HCT116 (cell line): ENCODE data around the gene SLC25A10. TPM values are rescaled to one million over a fixed set of nuclear protein-coding genes. Genes with fewer than 3 reads are reported as not detected.

Experiments used
- ATAC-seq: fragments of 200-7000 bp; cut with Tn5 transposase; 2 replicates; pipeline ENCODE4 v1.9.1; 2020; ENCODE audit warnings: mild to moderate bottlenecking, moderate library complexity
- BruUV-seq: library from RNA; stranded (reverse); fragments of 400-500 nt; replicated peaks from 2 replicates; lab custom pipeline; 2021; lab: Mats Ljungman, UMichigan
- CTCF ChIA-PET: fragments of 300-600 bp; sonication (Branson Sonifier 250); formaldehyde crosslinking; loops from one replicate; lab custom pipeline; 2021; ENCODE audit warnings: antibody characterized with exemption; lab: Charles Lee
- POLR2A ChIA-PET: fragments of 300-600, 350-600 bp; sonication (Branson Sonifier 250); formaldehyde crosslinking; loops from one replicate; lab custom pipeline; 2021; ENCODE audit warnings: antibody characterized with exemption; lab: Charles Lee
- RAD21 ChIA-PET, 2 experiments: fragments of 300-600 bp; sonication (Branson Sonifier 250); formaldehyde crosslinking; loops; one replicate each; lab custom pipeline; 2023; ENCODE audit warnings: low total read pairs in 2 of 2; ENCODE audit not compliant: uncharacterized antibody in 2 of 2, unreplicated experiment in 2 of 2, low non-redundant PET in 1 of 2; lab: Charles Lee
- DNase-seq: peaks from one replicate; pipeline ENCODE4 v3.0.0-alpha.2; 2010; ENCODE audit warnings: low read depth, low spot score
- H2AFZ ChIP-seq: fragments of 200-600 bp; shearing (Covaris generic), sonication (generic); 2 replicates; pipeline ENCODE4 v1.6.1; 2017; ENCODE audit warnings: low read depth, mixed run types, mixed read lengths, antibody characterized with exemption, low read length; ENCODE audit not compliant: poor library complexity, severe bottlenecking
- H3K27ac ChIP-seq: 2 replicates; pipeline ENCODE4 v1.5.1; 2012; ENCODE audit warnings: low read depth, low read length
- H3K27me3 ChIP-seq: fragments of 200-600 bp; sonication (generic); 2 replicates; pipeline ENCODE4 v1.6.1; 2016; ENCODE audit warnings: mixed run types, low read length, mixed read lengths; ENCODE audit not compliant: insufficient read depth
- H3K36me3 ChIP-seq, 2 experiments: fragments of 200-500 bp in 1 of 2; fragments of 200-600 bp in 1 of 2; sonication (Bioruptor generic) in 1 of 2; sonication (generic) in 1 of 2; 2 replicates each; pipeline versions ENCODE4 v1.5.1 to v1.6.1; 2014 to 2016; ENCODE audit warnings: low read length in 2 of 2, inconsistent platforms in 1 of 2, mixed read lengths in 1 of 2, mixed run types in 1 of 2; ENCODE audit not compliant: insufficient read depth in 2 of 2, control insufficient read depth in 1 of 2
- H3K4me1 ChIP-seq, 2 experiments: fragments of 200-600 bp in 1 of 2; sonication (generic) in 1 of 2; 2 replicates each; pipeline versions ENCODE4 v1.5.1 to v1.6.1; 2012 to 2017; ENCODE audit warnings: low read length in 2 of 2, inconsistent platforms in 1 of 2, mild to moderate bottlenecking in 1 of 2, mixed read lengths in 1 of 2, mixed run types in 1 of 2, moderate library complexity in 1 of 2; ENCODE audit not compliant: insufficient read depth in 2 of 2, control insufficient read depth in 1 of 2
- H3K4me2 ChIP-seq: fragments of 200-600 bp; sonication (generic); 2 replicates; pipeline ENCODE4 v1.6.1; 2017; ENCODE audit warnings: mixed run types, low read length, mixed read lengths
- H3K4me3 ChIP-seq, 2 experiments: fragments of 200-600 bp in 1 of 2; sonication (generic) in 1 of 2; replicated peaks in 1 of 2; 2 replicates each; pipeline ENCODE4 v1.5.1; 2011 to 2016; ENCODE audit warnings: low read length in 2 of 2, control low read depth in 1 of 2, low read depth in 1 of 2, mild to moderate bottlenecking in 1 of 2, mixed read lengths in 1 of 2, mixed run types in 1 of 2
- H3K79me2 ChIP-seq: fragments of 200-600 bp; sonication (generic); 2 replicates; pipeline ENCODE4 v1.6.1; 2017; ENCODE audit warnings: mild to moderate bottlenecking, mixed run types, low read length, moderate library complexity, mixed read lengths; ENCODE audit not compliant: insufficient read depth
- H3K9ac ChIP-seq: fragments of 200-600 bp; sonication (generic); 2 replicates; pipeline ENCODE4 v1.6.1; 2016; ENCODE audit warnings: low read length, mixed read lengths
- H3K9me2 ChIP-seq: fragments of 200-600 bp; sonication (generic), shearing (Covaris generic); 2 replicates; pipeline ENCODE4 v1.6.1; 2017; ENCODE audit warnings: mixed run types, mild to moderate bottlenecking, moderate library complexity; ENCODE audit not compliant: insufficient read depth
- H3K9me3 ChIP-seq, 2 experiments: fragments of 200-500 bp in 1 of 2; fragments of 200-600 bp in 1 of 2; sonication (Bioruptor generic) in 1 of 2; sonication (generic) in 1 of 2; 2 replicates each; pipeline ENCODE4 v1.6.1; 2014 to 2017; ENCODE audit warnings: low read length in 2 of 2, mixed read lengths in 2 of 2, inconsistent platforms in 1 of 2, low read depth in 1 of 2, mild to moderate bottlenecking in 1 of 2, mixed run types in 1 of 2, moderate library complexity in 1 of 2; ENCODE audit not compliant: control insufficient read depth in 1 of 2, insufficient read depth in 1 of 2
- H4K20me1 ChIP-seq: fragments of 200-600 bp; sonication (generic), shearing (Covaris generic); 2 replicates; pipeline ENCODE4 v1.6.1; 2017; ENCODE audit warnings: mixed run types, mild to moderate bottlenecking, moderate library complexity; ENCODE audit not compliant: insufficient read depth
- CBX3 ChIP-seq: IDR thresholded peaks from 2 replicates; pipeline ENCODE4 v1.6.1; 2012; ENCODE audit warnings: low read depth
- CEBPB ChIP-seq: IDR thresholded peaks from 2 replicates; pipeline ENCODE4 v1.6.1; 2012; ENCODE audit warnings: low read depth
- EGR1 ChIP-seq: IDR thresholded peaks from 2 replicates; pipeline ENCODE4 v1.6.1; 2012; ENCODE audit warnings: low read depth
- EZH2 ChIP-seq: fragments of 200-600 bp; sonication (generic); IDR thresholded peaks from 2 replicates; pipeline ENCODE4 v1.6.1; 2017; ENCODE audit warnings: antibody characterized with exemption, mixed run types
- FOSL1 ChIP-seq: IDR thresholded peaks from 2 replicates; pipeline ENCODE4 v1.6.1; 2012; ENCODE audit warnings: low read depth
- POLR2A ChIP-seq: IDR thresholded peaks from 2 replicates; pipeline ENCODE4 v1.7.0; 2011; ENCODE audit warnings: borderline replicate concordance; ENCODE audit not compliant: insufficient read depth, insufficient read length; ENCODE audit errors: extremely low read depth
- RAD21 ChIP-seq: IDR thresholded peaks from 2 replicates; pipeline ENCODE4 v1.6.1; 2012; ENCODE audit warnings: low read depth, mild to moderate bottlenecking
- SIN3A ChIP-seq: IDR thresholded peaks from 2 replicates; pipeline ENCODE4 v1.6.1; 2012; ENCODE audit warnings: low read depth
- SP1 ChIP-seq: IDR thresholded peaks from 2 replicates; pipeline ENCODE4 v1.6.1; 2012; ENCODE audit warnings: low read depth
- SRF ChIP-seq: IDR thresholded peaks from 2 replicates; pipeline ENCODE4 v1.6.1; 2012; ENCODE audit warnings: low read depth
- TCF7L2 ChIP-seq: IDR thresholded peaks from 2 replicates; pipeline ENCODE4 v1.7.0; 2011; ENCODE audit warnings: borderline replicate concordance, inconsistent platforms; ENCODE audit not compliant: insufficient read depth, insufficient read length; ENCODE audit errors: extremely low read depth
- YY1 ChIP-seq: IDR thresholded peaks from 2 replicates; pipeline ENCODE4 v1.6.1; 2011; ENCODE audit warnings: low read length, low read depth, moderate library complexity, mild to moderate bottlenecking; ENCODE audit not compliant: insufficient replicate concordance; ENCODE audit errors: extremely low read depth
- ZFX ChIP-seq: fragments of 450-650 bp; IDR thresholded peaks from 2 replicates; pipeline ENCODE4 v1.6.1; 2017
- ZNF274 ChIP-seq: fragments of 200-500 bp; sonication (Bioruptor generic); IDR thresholded peaks from 2 replicates; pipeline ENCODE4 v1.6.1; 2014; ENCODE audit warnings: mild to moderate bottlenecking, low read depth, low read length, inconsistent platforms
- intact Hi-C: fragments of 100-400 bp; cut with micrococcal nuclease; formaldehyde crosslinking; loops from 2 replicates; pipeline ENCODE4 v1.10.0; 2022
- total RNA-seq: library from RNA; stranded (reverse); gene quantifications from one replicate; pipeline ENCODE4 v1.2.1, GENCODE V29; 2021; ENCODE audit not compliant: unreplicated experiment
- TF ChIP-seq, protein P1 (sequence below): IDR thresholded peaks from 2 replicates; pipeline ENCODE4 v1.6.1; 2012
- TF ChIP-seq, protein P2 (sequence below): IDR thresholded peaks from 2 replicates; pipeline ENCODE4 v1.6.1; 2011; ENCODE audit warnings: mild to moderate bottlenecking, low read length, moderate library complexity; ENCODE audit not compliant: insufficient replicate concordance; ENCODE audit errors: extremely low read depth
- TF ChIP-seq, protein P3 (sequence below), 3 experiments: fragments of 200-600 bp in 1 of 3; sonication (generic) in 1 of 3; IDR thresholded peaks in 2 of 3; conservative IDR thresholded peaks in 1 of 3; 2 replicates each; pipeline ENCODE4 v1.5.1; 2012 to 2017; ENCODE audit warnings: low read depth in 2 of 3, low read length in 2 of 3, antibody characterized with exemption in 1 of 3, borderline replicate concordance in 1 of 3, control low read depth in 1 of 3, mild to moderate bottlenecking in 1 of 3, mixed read lengths in 1 of 3, mixed run types in 1 of 3, moderate library complexity in 1 of 3; ENCODE audit not compliant: insufficient read depth in 1 of 3

Gene SLC25A10
- total RNA-seq, 1 experiment from 2014 or later, result 70.8 TPM

DNA sequence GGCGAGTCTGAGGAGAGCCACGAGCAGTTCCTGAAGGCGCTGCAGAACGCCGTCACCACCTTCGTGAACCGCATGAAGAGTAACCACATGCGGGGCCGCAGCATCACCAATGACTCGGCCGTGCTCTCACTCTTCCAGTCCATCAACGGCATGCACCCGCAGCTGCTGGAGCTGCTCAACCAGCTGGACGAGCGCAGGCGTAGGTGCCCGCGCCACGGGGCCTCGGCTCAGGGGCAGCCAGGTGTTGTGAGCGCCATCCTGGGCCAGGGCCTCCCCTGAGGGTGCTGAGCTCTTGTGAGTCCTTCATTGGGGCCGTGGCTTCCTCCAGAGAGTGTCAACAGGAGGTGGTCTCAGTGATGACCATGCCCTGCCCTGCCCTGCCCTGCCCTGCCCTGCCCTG is 16.3 kb upstream of the SLC25A10 start:
- peaks cover 53 to 77% of the 10 kb centered on the region in 2 experiments for H3K36me3 ChIP-seq
- no peaks in the 10 kb centered on the region for H3K9me3 ChIP-seq
- ChIA-PET CTCF (no interaction called here), POLR2A (no interaction called here), RAD21 (no interaction called here)
- no peak overlapping the region for H3K4me3 ChIP-seq
- no peak overlapping the region for H3K9ac ChIP-seq
- intact Hi-C loops, result loop anchor here (10.0 kb wide), 1 partner anchor 141 kb away; the partner anchor contains the start of gene FAAP100
- H3K4me1 ChIP-seq, result peaks cover 0 to 3% of the 10 kb centered on the region in 2 experiments; a peak in 2 of 4 replicates
- H3K4me2 ChIP-seq, result no peak overlapping the region
- no TSS peak for BruUV-seq
- DNase-seq (no peak), ATAC-seq (no peak)
- H4K20me1 ChIP-seq, result no peaks in the 10 kb centered on the region
- no peaks in the 10 kb centered on the region for H3K9me2 ChIP-seq
- no peak overlapping the region; the same call in 1 of the 2 replicates for H3K27ac ChIP-seq
- no peak overlapping the region for H2AFZ ChIP-seq
- TF ChIP-seq RAD21 (no peak), ZFX (no peak), SIN3A (no peak), CBX3 (no peak), SP1 (no peak), SRF (no peak), EZH2 (no peak), YY1 (no peak), POLR2A (no peak), FOSL1 (no peak), EGR1 (no peak), TCF7L2 (no peak), CEBPB (no peak), ZNF274 (no peak)
- TF ChIP-seq, protein P1, sequence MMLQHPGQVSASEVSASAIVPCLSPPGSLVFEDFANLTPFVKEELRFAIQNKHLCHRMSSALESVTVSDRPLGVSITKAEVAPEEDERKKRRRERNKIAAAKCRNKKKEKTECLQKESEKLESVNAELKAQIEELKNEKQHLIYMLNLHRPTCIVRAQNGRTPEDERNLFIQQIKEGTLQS, result no peak
- TF ChIP-seq, protein P2, sequence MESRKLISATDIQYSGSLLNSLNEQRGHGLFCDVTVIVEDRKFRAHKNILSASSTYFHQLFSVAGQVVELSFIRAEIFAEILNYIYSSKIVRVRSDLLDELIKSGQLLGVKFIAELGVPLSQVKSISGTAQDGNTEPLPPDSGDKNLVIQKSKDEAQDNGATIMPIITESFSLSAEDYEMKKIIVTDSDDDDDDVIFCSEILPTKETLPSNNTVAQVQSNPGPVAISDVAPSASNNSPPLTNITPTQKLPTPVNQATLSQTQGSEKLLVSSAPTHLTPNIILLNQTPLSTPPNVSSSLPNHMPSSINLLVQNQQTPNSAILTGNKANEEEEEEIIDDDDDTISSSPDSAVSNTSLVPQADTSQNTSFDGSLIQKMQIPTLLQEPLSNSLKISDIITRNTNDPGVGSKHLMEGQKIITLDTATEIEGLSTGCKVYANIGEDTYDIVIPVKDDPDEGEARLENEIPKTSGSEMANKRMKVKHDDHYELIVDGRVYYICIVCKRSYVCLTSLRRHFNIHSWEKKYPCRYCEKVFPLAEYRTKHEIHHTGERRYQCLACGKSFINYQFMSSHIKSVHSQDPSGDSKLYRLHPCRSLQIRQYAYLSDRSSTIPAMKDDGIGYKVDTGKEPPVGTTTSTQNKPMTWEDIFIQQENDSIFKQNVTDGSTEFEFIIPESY, result no peak
- TF ChIP-seq, protein P3, sequence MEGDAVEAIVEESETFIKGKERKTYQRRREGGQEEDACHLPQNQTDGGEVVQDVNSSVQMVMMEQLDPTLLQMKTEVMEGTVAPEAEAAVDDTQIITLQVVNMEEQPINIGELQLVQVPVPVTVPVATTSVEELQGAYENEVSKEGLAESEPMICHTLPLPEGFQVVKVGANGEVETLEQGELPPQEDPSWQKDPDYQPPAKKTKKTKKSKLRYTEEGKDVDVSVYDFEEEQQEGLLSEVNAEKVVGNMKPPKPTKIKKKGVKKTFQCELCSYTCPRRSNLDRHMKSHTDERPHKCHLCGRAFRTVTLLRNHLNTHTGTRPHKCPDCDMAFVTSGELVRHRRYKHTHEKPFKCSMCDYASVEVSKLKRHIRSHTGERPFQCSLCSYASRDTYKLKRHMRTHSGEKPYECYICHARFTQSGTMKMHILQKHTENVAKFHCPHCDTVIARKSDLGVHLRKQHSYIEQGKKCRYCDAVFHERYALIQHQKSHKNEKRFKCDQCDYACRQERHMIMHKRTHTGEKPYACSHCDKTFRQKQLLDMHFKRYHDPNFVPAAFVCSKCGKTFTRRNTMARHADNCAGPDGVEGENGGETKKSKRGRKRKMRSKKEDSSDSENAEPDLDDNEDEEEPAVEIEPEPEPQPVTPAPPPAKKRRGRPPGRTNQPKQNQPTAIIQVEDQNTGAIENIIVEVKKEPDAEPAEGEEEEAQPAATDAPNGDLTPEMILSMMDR (IDR thresholded peaks at IDR 0.05 in 2 of 3, conservative IDR thresholded peaks at IDR 0.05 in 1 of 3; ENCODE audit: borderline replicate concordance in 1 of 3, insufficient read depth in 1 of 3, low read depth in 2 of 3, low read length in 2 of 3), result no peak
- H3K79me2 ChIP-seq, result peaks cover 78% of the 10 kb centered on the region
- H3K27me3 ChIP-seq, result no peaks in the 10 kb centered on the region
